GM21515 (cell line): Measurements from ENCODE around the gene MAPKBP1.

Experiments used
- ATAC-seq: cut with Tn5 transposase; IDR thresholded peaks from one replicate; pipeline ENCODE4 v1.9.1; 2021; ENCODE audit not compliant: unreplicated experiment

MAPKBP1 gene

DNA sequence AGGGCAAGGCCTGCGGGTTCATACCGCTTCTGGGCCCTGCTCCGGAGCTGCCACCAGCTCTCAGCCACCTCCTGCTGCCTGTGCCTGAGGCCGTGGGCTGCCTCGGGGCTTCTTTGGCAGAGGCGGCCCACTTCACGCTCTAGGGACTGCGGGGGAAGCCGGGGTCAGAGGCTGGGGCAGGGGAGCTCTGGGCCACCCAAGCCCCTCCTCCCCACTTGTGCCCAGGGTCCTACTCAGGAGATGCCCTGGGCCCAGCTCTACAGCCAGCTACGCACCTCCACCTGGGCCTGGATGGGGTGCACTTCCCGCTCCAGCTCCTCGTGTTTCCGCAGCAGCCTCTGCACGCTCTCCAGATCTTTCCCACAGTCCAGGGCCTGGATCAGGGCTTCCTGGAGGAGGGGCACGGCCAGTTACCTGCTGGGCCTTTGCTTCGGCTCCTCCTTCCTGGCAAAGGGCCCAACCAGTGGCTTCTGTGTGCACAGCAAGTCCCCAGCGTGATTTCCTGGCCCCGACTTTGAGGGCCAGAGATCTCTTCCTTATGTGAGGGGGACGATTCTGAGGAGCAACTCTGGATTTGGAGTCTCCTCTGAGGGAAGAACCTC, 88.3 kb downstream of the MAPKBP1 start:
- ATAC-seq, result no peak

DNA sequence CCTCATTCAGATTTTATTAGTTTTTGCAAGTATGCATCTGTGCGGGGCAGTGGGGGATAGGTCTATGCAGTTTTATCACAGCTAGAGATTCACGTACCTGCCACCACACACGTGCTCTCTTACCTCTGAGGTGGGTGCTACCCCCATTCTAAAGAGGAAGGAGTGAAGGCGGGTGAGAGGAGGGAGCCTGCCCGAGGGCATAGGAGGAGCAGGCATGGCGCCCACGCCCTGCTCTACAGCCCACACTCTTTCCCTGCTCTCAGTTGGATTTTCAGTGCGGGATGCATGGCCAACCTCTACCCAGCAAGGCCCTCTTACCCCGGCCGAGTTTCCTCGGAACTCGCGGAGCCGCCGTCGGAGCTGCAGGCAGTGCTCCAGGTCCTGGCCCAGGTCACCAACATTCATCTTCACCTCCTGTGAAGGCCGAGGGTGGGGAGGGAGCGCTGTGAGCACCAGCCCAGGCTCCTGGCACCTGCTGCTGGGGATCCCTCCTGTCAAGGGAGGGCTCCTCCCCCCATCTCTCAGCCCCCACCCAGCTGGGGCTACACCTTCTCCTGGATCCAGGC, 91.3 kb downstream of the MAPKBP1 start:
- ATAC-seq, result no peak

DNA sequence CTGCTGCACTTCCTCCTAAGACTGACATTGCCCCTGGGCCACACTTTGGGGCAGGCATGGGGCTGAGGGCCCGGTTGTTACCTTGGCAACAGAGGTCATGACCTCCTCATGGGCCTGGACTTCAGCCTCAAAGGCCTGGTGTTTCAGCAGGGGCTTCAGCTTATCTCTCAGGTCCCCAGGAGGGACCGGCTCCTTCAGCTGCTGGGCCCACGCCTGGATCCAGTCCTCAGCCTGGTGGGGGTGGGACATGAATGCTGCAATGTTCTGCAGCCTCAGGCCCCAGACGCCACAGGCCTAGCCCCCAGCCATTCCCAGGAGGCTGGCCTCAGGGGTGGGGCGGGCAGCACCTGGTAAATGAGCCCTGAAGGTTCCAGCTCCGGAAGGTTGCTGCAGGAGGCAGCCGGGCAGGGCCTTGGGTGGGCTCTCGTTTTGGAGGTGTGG, 92.0 kb downstream of the MAPKBP1 start:
- ATAC-seq, result no peak

DNA sequence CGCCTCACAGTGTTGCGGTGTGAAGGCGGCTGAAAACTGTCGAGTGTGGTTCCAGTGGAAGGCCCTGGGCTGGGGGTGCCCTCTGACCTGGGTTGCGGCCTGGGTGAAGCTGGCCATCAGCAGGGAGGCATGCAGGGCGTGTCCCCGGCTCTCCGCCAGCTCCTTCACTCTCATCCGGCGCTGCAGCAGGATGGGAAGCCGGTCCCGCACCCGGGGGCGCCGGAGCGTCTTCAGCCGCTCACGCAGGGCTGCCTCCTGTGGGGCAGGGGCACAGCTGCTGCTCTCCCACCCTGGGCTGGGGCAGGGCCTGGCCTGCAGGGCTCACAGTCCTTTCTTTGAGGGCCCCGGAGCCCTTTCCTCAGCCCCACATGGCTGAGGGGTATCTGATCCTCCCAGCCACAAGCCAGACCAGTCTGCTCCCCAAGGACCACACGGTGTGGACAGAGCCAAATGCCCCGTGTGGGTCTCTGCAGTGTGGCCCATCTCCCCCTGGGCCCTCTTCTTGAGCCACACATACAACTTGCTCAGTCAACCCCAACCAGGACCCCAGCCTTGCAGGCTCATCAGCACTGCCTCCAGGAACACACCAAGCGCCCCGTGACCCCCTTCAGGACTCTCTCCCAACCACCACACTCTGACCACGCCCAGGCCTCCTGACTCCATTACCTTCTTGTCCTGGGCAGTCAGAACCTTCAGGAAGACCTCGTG, 92.7 kb downstream of the MAPKBP1 start:
- no peak for ATAC-seq

DNA sequence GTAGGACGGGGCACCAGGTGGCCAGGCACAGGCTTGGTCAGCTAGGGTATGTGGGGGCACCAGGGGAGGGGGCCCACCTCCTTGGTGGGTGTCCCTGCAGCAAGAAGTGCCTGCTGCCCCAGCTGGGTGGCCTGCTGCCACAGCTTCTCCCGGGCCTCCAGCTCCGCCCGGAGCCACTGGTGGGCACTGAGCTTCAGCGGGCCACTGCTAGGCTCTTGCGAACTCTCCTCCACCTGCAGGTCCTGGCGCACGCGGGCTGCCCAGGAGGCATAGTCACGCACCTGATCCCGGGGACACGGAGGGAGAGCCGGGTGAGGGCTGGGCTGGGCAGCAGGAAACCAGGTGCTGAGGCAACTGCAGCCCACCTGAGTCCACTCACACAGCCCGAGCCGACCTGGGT, 94.0 kb downstream of the MAPKBP1 start:
- ATAC-seq, result no peak

DNA sequence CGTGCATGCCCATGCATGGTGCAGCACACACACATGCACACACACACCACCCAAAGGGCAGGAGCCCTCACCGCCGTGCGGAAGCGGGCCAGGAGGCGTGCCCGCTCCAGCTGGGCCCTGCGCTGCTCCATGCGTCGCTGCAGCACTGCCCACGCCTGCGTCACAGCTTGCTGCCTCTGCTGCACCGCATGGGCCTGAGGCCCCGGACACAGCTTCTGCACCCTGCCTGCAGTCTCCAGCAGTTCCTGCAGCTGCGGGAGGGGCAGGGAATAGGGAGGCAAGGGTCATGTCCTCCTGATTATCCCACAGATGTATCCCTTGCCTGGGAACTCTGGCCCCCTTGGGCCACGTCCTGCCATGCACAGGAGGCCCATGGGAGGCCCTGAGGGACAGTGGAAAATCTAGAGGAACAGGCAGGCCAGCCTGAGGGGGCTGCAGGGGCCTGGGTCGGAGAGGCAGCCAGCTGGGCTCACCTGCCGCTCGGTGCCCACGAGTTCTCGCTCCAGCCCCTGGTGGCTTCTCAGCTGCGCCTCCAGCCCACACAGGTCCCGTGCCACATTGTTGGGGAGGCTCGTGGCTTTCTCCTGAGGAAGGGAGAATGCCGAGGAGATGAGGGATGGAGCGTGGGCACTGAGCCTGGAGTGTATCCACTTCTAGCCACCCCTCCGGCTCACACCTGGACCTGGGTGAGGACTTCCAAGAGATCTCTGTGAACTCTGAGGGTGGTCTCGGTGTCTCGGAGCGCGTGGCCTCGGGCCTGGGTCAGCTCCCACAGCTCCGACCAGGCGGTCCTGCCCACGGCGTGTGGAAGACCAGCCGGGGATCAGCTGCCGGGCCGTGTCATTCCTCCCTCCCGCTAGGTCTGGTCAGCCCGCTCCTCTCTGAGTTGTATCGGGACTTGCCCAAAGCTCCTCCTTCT, 95.7 kb downstream of the MAPKBP1 start:
- ATAC-seq, result no peak

DNA sequence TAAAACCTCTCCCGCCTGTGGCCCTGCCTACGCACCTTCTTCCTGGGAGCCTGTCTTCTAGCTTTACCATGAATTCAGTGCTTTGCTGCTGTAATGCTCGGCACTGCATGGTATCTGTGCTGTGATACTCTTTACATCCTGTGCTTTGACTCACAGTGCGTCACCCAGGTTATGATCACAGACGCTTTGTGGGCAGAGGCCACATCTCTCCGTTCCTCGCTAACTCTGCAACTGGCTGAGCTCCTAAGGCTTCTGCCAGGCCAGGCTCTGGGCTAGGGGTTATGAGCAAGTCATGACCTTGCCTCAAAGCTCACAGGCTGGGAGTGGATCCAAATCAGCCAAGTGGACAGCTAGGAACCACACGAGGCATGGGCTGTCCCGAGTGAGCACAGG, 96.4 kb downstream of the MAPKBP1 start:
- ATAC-seq, result no peak

DNA sequence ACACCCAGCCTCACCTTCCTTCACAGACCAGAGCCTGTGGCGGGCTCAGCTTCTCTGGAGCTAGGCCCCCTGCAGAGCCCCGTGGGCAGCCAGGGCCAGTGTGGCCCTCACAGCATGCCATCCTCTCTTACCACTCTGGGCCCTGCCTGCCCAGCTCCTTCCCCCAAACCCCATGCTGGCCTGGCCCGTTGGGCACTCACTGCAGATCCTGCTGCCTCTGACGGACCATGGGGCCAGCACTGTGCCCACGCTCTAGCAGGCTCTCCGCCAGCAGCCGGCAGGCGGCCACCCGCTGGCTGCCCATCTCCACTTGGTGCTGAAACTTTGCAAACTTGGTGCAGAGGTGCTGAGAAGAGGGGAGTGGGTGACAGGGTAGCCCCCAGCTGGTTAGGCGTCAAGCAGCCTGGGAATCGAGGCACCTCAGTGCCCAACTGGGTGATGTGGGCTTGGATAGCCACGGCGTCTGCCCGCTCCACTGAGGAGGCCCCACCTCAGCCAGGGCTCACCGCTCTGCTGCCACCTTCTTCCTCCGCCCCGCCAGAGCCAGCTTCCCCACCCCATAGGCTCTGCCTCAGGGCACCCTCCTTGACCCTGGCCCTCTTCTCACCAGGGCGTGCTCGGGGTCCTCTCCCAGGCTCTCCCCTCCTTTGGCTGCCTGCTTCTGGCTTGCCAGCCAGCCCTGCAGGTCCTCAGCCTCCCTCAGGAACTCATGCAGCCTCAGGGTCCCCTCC, 97.1 kb downstream of the MAPKBP1 start:
- ATAC-seq, result no peak

DNA sequence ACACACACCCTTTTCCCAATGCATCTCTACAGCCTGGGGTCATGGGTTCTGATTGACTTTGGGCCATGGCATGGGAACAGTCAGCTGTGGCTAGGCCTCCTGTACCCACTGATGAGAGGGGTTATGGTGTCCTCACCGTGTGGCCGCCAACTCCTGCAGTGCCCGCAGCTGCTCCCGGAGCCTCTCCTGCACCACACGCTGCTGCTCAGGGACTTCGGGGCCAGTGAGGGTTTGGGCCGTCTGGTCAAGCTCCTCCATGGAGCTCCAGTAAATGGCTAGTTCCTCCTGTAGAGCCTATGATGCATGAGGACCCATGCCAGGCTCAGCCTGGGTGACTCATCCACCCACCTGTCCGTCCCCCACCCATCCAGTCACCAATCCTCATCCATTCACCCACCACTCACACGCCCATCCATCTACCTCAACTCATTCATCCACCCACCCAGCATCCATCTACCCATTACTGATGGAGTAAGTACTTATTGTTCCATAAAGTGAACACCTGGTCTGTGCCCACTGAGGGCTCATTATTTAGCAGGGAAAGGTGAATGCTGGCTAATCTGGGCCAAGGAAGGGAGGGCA, 98.0 kb downstream of the MAPKBP1 start:
- no peak for ATAC-seq

DNA sequence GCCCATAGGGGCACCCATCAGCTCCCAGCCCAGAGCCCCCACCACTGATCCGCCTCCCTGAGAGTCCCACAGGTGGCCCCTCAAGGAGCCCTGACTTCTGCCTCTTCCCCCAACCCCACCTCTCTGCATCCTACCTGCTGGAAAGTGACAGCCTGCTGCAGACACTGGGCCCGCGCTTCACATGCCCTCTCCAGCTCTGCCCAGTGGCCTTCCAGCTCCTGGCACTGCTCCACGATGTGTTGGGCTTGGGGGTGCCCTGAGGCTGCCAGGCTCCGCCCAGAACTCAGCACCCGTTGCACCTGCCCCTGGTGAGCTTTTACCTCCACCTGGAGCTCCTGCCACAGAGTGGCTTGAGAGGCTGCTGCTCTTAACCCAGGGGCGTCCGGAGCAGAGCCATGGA, 99.4 kb downstream of the MAPKBP1 start:
- ATAC-seq, result no peak

DNA sequence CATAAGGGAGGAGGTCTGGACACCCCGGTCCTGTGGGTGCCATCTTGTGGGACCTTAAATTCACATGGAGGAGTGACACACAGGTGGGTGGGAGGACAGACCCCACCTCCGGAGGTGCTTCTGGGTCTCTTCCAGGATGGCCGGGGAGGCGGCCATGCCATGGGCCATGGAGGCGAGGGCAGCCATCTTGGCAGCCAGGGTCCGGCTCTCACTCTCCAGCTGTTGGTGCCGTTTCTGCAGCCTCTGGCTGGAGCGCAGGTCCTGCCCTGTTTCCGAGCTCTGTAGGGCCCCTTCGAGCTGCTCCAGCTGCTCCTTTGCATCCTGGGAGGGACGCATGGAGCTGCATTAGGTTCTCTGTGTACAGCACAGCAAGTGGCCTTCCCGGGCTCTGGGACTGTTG, 100.5 kb downstream of the MAPKBP1 start:
- ATAC-seq, result no peak

DNA sequence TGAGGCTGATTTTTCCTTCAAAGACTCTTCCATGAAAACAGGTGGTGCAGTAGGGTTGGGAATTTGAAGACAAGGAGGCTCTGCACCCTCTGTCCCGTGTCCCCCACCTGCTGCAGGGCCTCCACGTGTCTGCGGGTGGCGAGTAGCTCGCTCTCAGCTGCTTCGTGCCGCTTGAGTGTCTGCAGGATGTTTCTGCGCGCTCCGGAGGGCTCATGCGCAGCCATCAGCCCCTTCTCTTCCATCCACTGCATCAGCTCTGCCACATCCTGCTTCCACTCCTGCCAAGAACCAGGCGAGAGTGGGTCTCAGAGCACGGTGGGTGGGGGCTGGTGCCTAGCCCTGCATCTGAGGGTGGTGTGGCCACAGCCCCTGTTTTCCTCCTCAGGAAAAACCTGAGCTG, 101.7 kb downstream of the MAPKBP1 start:
- ATAC-seq, result no peak

DNA sequence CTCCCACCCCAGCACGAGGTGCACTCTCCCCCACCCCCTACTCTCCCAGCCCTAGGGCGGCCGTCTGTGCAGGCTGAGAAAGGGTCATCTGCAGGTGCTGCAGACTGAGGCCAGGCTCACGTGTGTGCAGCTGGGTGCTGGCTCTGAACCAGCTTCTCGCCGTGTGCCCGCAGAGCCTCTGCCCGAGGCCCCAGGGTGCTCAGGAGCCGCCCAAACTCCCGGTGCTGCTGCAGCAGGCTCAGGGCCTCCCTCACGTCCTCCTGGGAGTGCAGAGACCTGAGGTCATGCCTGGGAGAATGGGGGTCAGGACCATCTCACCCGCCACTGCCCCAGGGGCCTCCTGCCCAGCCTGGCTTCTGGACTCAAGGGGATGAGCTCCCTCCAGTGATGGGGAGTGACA, 102.4 kb downstream of the MAPKBP1 start:
- no peak for ATAC-seq
